Frontal cortex (tissue), 4 donors: ENCODE results near the gene ATP8A2. TPM values are rescaled to one million over a fixed set of nuclear protein-coding genes. Genes with fewer than 3 reads are reported as not detected.
A peak's percentile ranks its signal among the peaks of the same experiment; 100 is the strongest.
"Not testable (repeated sequence)": the region's sequence is repeated elsewhere in the genome, so short reads cannot be mapped to it uniquely, and the experiment has no call there.

Source experiments
- DNase-seq, 2 donors: peaks; one replicate each; pipeline ENCODE4 v3.0.0; 2012; ENCODE audit warnings: low spot score in 2 of 2
- FAIRE-seq: peaks from 2 replicates; lab custom pipeline; 2012; peaks lifted over from hg19 to GRCh38; lab: Jason Lieb, UNC
- total RNA-seq: library from RNA; depleted of rRNA; stranded (reverse); fragments of >200 nt; gene quantifications from one replicate; pipeline ENCODE4 v1.2.3, GENCODE V29; 2014
- donor health status: control.
- donor health status: control.
- donor health status: control.

ATP8A2 gene
- total RNA-seq: 63.6 TPM

- DNase-seq (peak in 1 of 2 donors; percentile 35), FAIRE-seq (no peak)
Measured at GRCh38 chr13:25371875-25372283, at the start of gene ATP8A2. Gene ATP8A2, plus strand, starts transcription at chr13:25371974. Its CDS starts 239 bp downstream, at chr13:25372213.

GRCh38 chr13:25324100-25324499 is 47.7 kb upstream of the ATP8A2 start:
- FAIRE-seq (no peak), DNase-seq (no peak)

GRCh38 chr13:25329706-25330105 is 42.1 kb upstream of the ATP8A2 start:
- DNase-seq (no peak), FAIRE-seq (no peak)

GRCh38 chr13:25330541-25330940 is 41.2 kb upstream of the ATP8A2 start:
- DNase-seq (no peak), FAIRE-seq (no peak)

GRCh38 chr13:25335856-25336255 is 35.9 kb upstream of the ATP8A2 start:
- DNase-seq (no peak), FAIRE-seq (peak; percentile 45)

GRCh38 chr13:25345576-25345975 is 26.2 kb upstream of the ATP8A2 start:
- DNase-seq (no peak), FAIRE-seq (no peak)

GRCh38 chr13:25347151-25347550 is 24.6 kb upstream of the ATP8A2 start:
- FAIRE-seq (no peak), DNase-seq (no peak)

GRCh38 chr13:25351404-25351803 is 20.4 kb upstream of the ATP8A2 start:
- DNase-seq (no peak), FAIRE-seq (no peak)

GRCh38 chr13:25352230-25352629 is 19.5 kb upstream of the ATP8A2 start:
- DNase-seq (no peak), FAIRE-seq (no peak)

- DNase-seq: no peak
- FAIRE-seq: no peak
Measured at GRCh38 chr13:25352806-25353205, 19.0 kb upstream of the ATP8A2 start.

GRCh38 chr13:25353344-25353743 is 18.4 kb upstream of the ATP8A2 start:
- no peak for DNase-seq
- no peak for FAIRE-seq

GRCh38 chr13:25354377-25354776 is 17.4 kb upstream of the ATP8A2 start:
- DNase-seq (no peak), FAIRE-seq (no peak)

- not testable (repeated sequence) for DNase-seq
- FAIRE-seq: peak; percentile 31
Measured at GRCh38 chr13:25360443-25360842, 11.3 kb upstream of the ATP8A2 start.

GRCh38 chr13:25365720-25366235 is 6.0 kb upstream of the ATP8A2 start:
- DNase-seq: no peak
- no peak for FAIRE-seq

GRCh38 chr13:25371158-25371874 is 458 bp upstream of the ATP8A2 start:
- DNase-seq: no peak

GRCh38 chr13:25372284-25373081 is 709 bp downstream of the ATP8A2 start:
- DNase-seq (peak in 1 of 2 donors; percentile 20), FAIRE-seq (no peak)

More at GRCh38 chr13:25371158-25371874, 458 bp upstream of the ATP8A2 start:
- no peak for FAIRE-seq

GRCh38 chr13:25375727-25376358 is 4.1 kb downstream of the ATP8A2 start:
- FAIRE-seq: no peak

GRCh38 chr13:25377244-25377962 is 5.6 kb downstream of the ATP8A2 start:
- no peak for DNase-seq
- FAIRE-seq: no peak

More at GRCh38 chr13:25375727-25376358, 4.1 kb downstream of the ATP8A2 start:
- DNase-seq: peak in 1 of 2 donors; percentile 27

GRCh38 chr13:25378528-25378927 is 6.8 kb downstream of the ATP8A2 start:
- DNase-seq: no peak
- no peak for FAIRE-seq

GRCh38 chr13:25379011-25379410 is 7.2 kb downstream of the ATP8A2 start:
- DNase-seq: no peak
- no peak for FAIRE-seq
